Mucosa of rectum (tissue), 2 donors: ENCODE data around the gene ACVR1.

Experiments used
- H3K27ac ChIP-seq, 2 donors: one replicate each; pipeline ENCODE4 v1.7.0; 2013; ENCODE audit warnings: inconsistent platforms in 2 of 2, low read depth in 2 of 2, low read length in 2 of 2
- H3K27me3 ChIP-seq, 2 donors: one replicate each; pipeline ENCODE4 v1.7.0; 2013; ENCODE audit warnings: low read length in 2 of 2; ENCODE audit not compliant: control insufficient read depth in 2 of 2, insufficient read depth in 2 of 2
- H3K36me3 ChIP-seq, 2 donors: one replicate each; pipeline ENCODE4 v1.7.0; 2013; ENCODE audit warnings: low read length in 2 of 2; ENCODE audit not compliant: control insufficient read depth in 2 of 2, insufficient read depth in 2 of 2
- H3K4me1 ChIP-seq, 2 donors: one replicate each; pipeline ENCODE4 v1.7.0; 2013; ENCODE audit warnings: low read length in 2 of 2, mild to moderate bottlenecking in 1 of 2; ENCODE audit not compliant: control insufficient read depth in 2 of 2, insufficient read depth in 2 of 2
- H3K4me3 ChIP-seq, 2 donors: one replicate each; pipeline ENCODE4 v1.7.0; 2013; ENCODE audit warnings: low read length in 2 of 2
- H3K9ac ChIP-seq, 2 donors: one replicate each; pipeline ENCODE4 v1.7.0; 2013; ENCODE audit warnings: low read length in 2 of 2, low read depth in 1 of 2, mild to moderate bottlenecking in 1 of 2
- H3K9me3 ChIP-seq, 2 donors: one replicate each; pipeline ENCODE4 v1.7.0; 2013; ENCODE audit warnings: low read length in 2 of 2; ENCODE audit not compliant: control insufficient read depth in 2 of 2
- donor health status: healthy.
- donor health status: Normal muscosa, but diverticular disease.

The ACVR1 gene

GRCh38 chr2:157699806-157700205 lies 176.3 kb downstream of the ACVR1 start:
- Histone ChIP-seq H3K27ac (no peak overlapping the region), H3K9ac (no peak overlapping the region), H3K4me1 (no peaks in the 10 kb centered on the region), H3K27me3 (no peaks in the 10 kb centered on the region), H3K36me3 (no peaks in the 10 kb centered on the region), H3K4me3 (no peak overlapping the region), H3K9me3 (no peaks in the 10 kb centered on the region)

GRCh38 chr2:157699009-157699408 lies 177.1 kb downstream of the ACVR1 start:
- Histone ChIP-seq H3K9ac (no peak overlapping the region), H3K27ac (no peak overlapping the region), H3K4me3 (no peak overlapping the region), H3K36me3 (no peaks in the 10 kb centered on the region), H3K27me3 (no peaks in the 10 kb centered on the region), H3K9me3 (no peaks in the 10 kb centered on the region), H3K4me1 (no peaks in the 10 kb centered on the region)

GRCh38 chr2:157698430-157698829 lies 177.7 kb downstream of the ACVR1 start:
- Histone ChIP-seq H3K27me3 (no peaks in the 10 kb centered on the region), H3K36me3 (no peaks in the 10 kb centered on the region), H3K4me3 (no peak overlapping the region), H3K9me3 (no peaks in the 10 kb centered on the region), H3K9ac (no peak overlapping the region), H3K27ac (no peak overlapping the region), H3K4me1 (no peaks in the 10 kb centered on the region)

- H3K4me3 ChIP-seq, result no peak overlapping the region
- no peak overlapping the region for H3K9ac ChIP-seq
- no peaks in the 10 kb centered on the region for H3K27me3 ChIP-seq
- H3K9me3 ChIP-seq, result no peaks in the 10 kb centered on the region
- no peak overlapping the region for H3K27ac ChIP-seq
- no peaks in the 10 kb centered on the region for H3K36me3 ChIP-seq
- no peaks in the 10 kb centered on the region for H3K4me1 ChIP-seq
Measured at GRCh38 chr2:157696036-157696435, 180.1 kb downstream of the ACVR1 start.

- Histone ChIP-seq H3K4me3 (no peak overlapping the region), H3K9ac (no peak overlapping the region), H3K9me3 (no peaks in the 10 kb centered on the region), H3K36me3 (no peaks in the 10 kb centered on the region), H3K27ac (no peak overlapping the region), H3K4me1 (no peaks in the 10 kb centered on the region), H3K27me3 (no peaks in the 10 kb centered on the region)
Measured at GRCh38 chr2:157692768-157693167, 183.4 kb downstream of the ACVR1 start.

- Histone ChIP-seq H3K27ac (no peak overlapping the region), H3K4me3 (no peak overlapping the region), H3K9ac (no peak overlapping the region), H3K9me3 (no peaks in the 10 kb centered on the region), H3K4me1 (no peaks in the 10 kb centered on the region), H3K27me3 (no peaks in the 10 kb centered on the region), H3K36me3 (no peaks in the 10 kb centered on the region)
Measured at GRCh38 chr2:157691695-157692094, 184.4 kb downstream of the ACVR1 start.

GRCh38 chr2:157691131-157691530 lies 185.0 kb downstream of the ACVR1 start:
- Histone ChIP-seq H3K9ac (no peak overlapping the region), H3K27me3 (no peaks in the 10 kb centered on the region), H3K36me3 (no peaks in the 10 kb centered on the region), H3K27ac (no peak overlapping the region), H3K4me1 (no peaks in the 10 kb centered on the region), H3K4me3 (no peak overlapping the region), H3K9me3 (no peaks in the 10 kb centered on the region)
